Left colon (tissue), 2 donors: ENCODE measurements around the gene FAM76A. TPM values are rescaled to one million over a fixed set of nuclear protein-coding genes. Genes with fewer than 3 reads are reported as not detected.
A peak's percentile ranks its signal among the peaks of the same experiment; 100 is the strongest.
"Not testable (repeated sequence)": the region's sequence is repeated elsewhere in the genome, so short reads cannot be mapped to it uniquely, and the experiment has no call there.

Experiments used
- ATAC-seq: fragments of 200-7000 bp; cut with Tn5 transposase; one replicate; pipeline ENCODE4 v1.9.1; 2020; ENCODE audit warnings: mild to moderate bottlenecking, moderate library complexity
- DNase-seq, 2 donors: peaks; one replicate each; pipeline ENCODE4 v3.0.0-alpha.2; 2020
- intact Hi-C, 2 donors: fragments of 100-400 bp; cut with DNase I in 1 of 2; cut with micrococcal nuclease in 1 of 2; formaldehyde crosslinking; loops; one replicate each; pipeline versions ENCODE4 v1.11.2 to v1.14.0; 2022; cut with DNase I, micrococcal nuclease
- long read RNA-seq: library from polyadenylated mRNA; unstranded; transcript quantifications from one replicate; pipeline ENCODE4 v2.0.0, GENCODE V29; 2021
- total RNA-seq, 2 donors: library from RNA; stranded (reverse); fragmentation: NEBNext Ultra II Directional; extraction: Animal tissue kit (Norgen Biotek cat#: 25700); gene quantifications; one replicate each; pipeline ENCODE4 v1.2.1, GENCODE V29; 2021
- donor health status: DM: no; HTN: no; CAD: no.
- donor health status: DM: yes; HTN: yes; CAD: no.

The FAM76A gene
- 10 to 100 TPM; 13.9 to 15.4 TPM for total RNA-seq
- long read RNA-seq, partial matches to known transcripts, result 0 of 3 reads
- long read RNA-seq, other reads (novel, unspliced or antisense), result 0 of 3 reads

GRCh38 chr1:27725374-27726172 is at the start of gene FAM76A:
Gene FAM76A (plus strand): TSS chr1:27725961. CDS start chr1:27726081, 120 bp downstream.
- DNase-seq (peak; percentile 99 to 100), ATAC-seq (peak; percentile 93)
- intact Hi-C loops, result loop anchor here in 1 of 2 donors (5.0 kb wide), 1 partner anchor 53 kb away; the partner anchor contains the start of gene IFI6

GRCh38 chr1:27676410-27676809 is 49.4 kb upstream of the FAM76A start:
- DNase-seq, result no peak
- no peak for ATAC-seq
- intact Hi-C loops, result no loop called here

- no peak for DNase-seq
- intact Hi-C loops, result no loop called here
- no peak for ATAC-seq
These were observed 47.0 kb upstream of the FAM76A start for GRCh38 chr1:27678747-27679146.

GRCh38 chr1:27680225-27680791 is 45.5 kb upstream of the FAM76A start:
- intact Hi-C loops, DNase-seq, ATAC-seq: not testable (repeated sequence)

- DNase-seq, intact Hi-C loops, ATAC-seq: not testable (repeated sequence)
These were observed 44.2 kb upstream of the FAM76A start for GRCh38 chr1:27681580-27681979.

- peak; percentile 39 for ATAC-seq
- intact Hi-C loops, result no loop called here
- DNase-seq, result no peak
These were observed 43.3 kb upstream of the FAM76A start for GRCh38 chr1:27682351-27682944.

GRCh38 chr1:27684176-27684575 is 41.6 kb upstream of the FAM76A start:
- intact Hi-C loops, result no loop called here
- no peak for ATAC-seq

GRCh38 chr1:27686223-27686990 is 39.4 kb upstream of the FAM76A start:
- DNase-seq, result peak; percentile 87 to 88
- ATAC-seq, result peak; percentile 99
- intact Hi-C loops, result no loop called here

More at GRCh38 chr1:27684176-27684575, 41.6 kb upstream of the FAM76A start:
- DNase-seq, result no peak

GRCh38 chr1:27687906-27688305 is 37.9 kb upstream of the FAM76A start:
- ATAC-seq, result no peak
- intact Hi-C loops, result no loop called here
- DNase-seq, result no peak

GRCh38 chr1:27689423-27690173 is 36.2 kb upstream of the FAM76A start:
- intact Hi-C loops, result no loop called here
- DNase-seq (no peak), ATAC-seq (no peak)

GRCh38 chr1:27690183-27690582 is 35.6 kb upstream of the FAM76A start:
- no peak for ATAC-seq
- intact Hi-C loops, result no loop called here
- DNase-seq, result no peak

GRCh38 chr1:27696835-27697234 is 28.9 kb upstream of the FAM76A start:
- ATAC-seq, result peak; percentile 42
- intact Hi-C loops, DNase-seq: not testable (repeated sequence)

GRCh38 chr1:27704958-27705357 is 20.8 kb upstream of the FAM76A start:
- DNase-seq (no peak), ATAC-seq (no peak)
- intact Hi-C loops, result no loop called here

GRCh38 chr1:27705545-27705944 is 20.2 kb upstream of the FAM76A start:
- ATAC-seq (no peak), DNase-seq (no peak)
- intact Hi-C loops, result no loop called here

- DNase-seq (no peak), ATAC-seq (no peak)
- intact Hi-C loops, result no loop called here
These were observed 15.2 kb upstream of the FAM76A start for GRCh38 chr1:27710574-27710973.

GRCh38 chr1:27713139-27713725 is 12.5 kb upstream of the FAM76A start:
- ATAC-seq (no peak), DNase-seq (no peak)
- intact Hi-C loops, result no loop called here

- intact Hi-C loops, result no loop called here
- no peak for ATAC-seq
- no peak for DNase-seq
These were observed 11.8 kb upstream of the FAM76A start for GRCh38 chr1:27713869-27714513.
